IMR-90 (cell line): ENCODE measurements around the gene TBCE. TPM values are rescaled to one million over a fixed set of nuclear protein-coding genes. Genes with fewer than 3 reads are reported as not detected.

Experiments
- ATAC-seq: fragments of 200-7000 bp; cut with Tn5 transposase; 2 replicates; pipeline ENCODE4 v1.9.1; 2020; ENCODE audit warnings: low read depth, mild to moderate bottlenecking, moderate library complexity
- BruUV-seq: library from RNA; stranded (reverse); fragments of 400-500 nt; replicated peaks from 2 replicates; lab custom pipeline; 2021; lab: Mats Ljungman, UMichigan
- CTCF ChIA-PET: fragments of 300-600 bp; formaldehyde crosslinking; extraction: SDS; loops from one replicate; lab custom pipeline; 2021; ENCODE audit warnings: antibody characterized with exemption; lab: Yijun Ruan, JAX
- POLR2A ChIA-PET: fragments of 300-600 bp; sonication (Branson Sonifier 250); formaldehyde crosslinking; loops from one replicate; lab custom pipeline; 2022; ENCODE audit warnings: antibody characterized with exemption; ENCODE audit not compliant: unreplicated experiment; lab: Charles Lee
- DNase-seq: peaks from one replicate; pipeline ENCODE4 v3.0.0; 2013
- H2AFZ ChIP-seq: replicated peaks from 2 replicates; pipeline ENCODE3; 2013; ENCODE audit warnings: low read length, mild to moderate bottlenecking; ENCODE audit not compliant: poor library complexity
- H2AK5ac ChIP-seq: 2 replicates; pipeline ENCODE4 v1.6.1; 2013; ENCODE audit warnings: low read depth, low read length, inconsistent platforms
- H2AK9ac ChIP-seq: replicated peaks from 2 replicates; pipeline ENCODE3; 2013; ENCODE audit warnings: mild to moderate bottlenecking, low read depth, low read length, moderate library complexity; ENCODE audit not compliant: poor library complexity
- H2BK120ac ChIP-seq: 2 replicates; pipeline ENCODE4 v1.6.1; 2013; ENCODE audit warnings: low read depth, low read length, inconsistent platforms
- H2BK15ac ChIP-seq: 3 replicates; pipeline ENCODE4 v1.6.1; 2013; ENCODE audit warnings: low read depth, low read length, inconsistent platforms
- H2BK20ac ChIP-seq: 2 replicates; pipeline ENCODE4 v1.6.1; 2013; ENCODE audit warnings: low read depth, mild to moderate bottlenecking, inconsistent platforms, low read length, moderate library complexity
- H2BK5ac ChIP-seq: 2 replicates; pipeline ENCODE4 v1.6.1; 2013; ENCODE audit warnings: mild to moderate bottlenecking, low read depth, low read length, inconsistent platforms; ENCODE audit not compliant: poor library complexity, severe bottlenecking
- H3K14ac ChIP-seq: replicated peaks from 2 replicates; pipeline ENCODE4 v1.6.1; 2013; ENCODE audit warnings: low read depth, low read length, inconsistent platforms
- H3K18ac ChIP-seq: 2 replicates; pipeline ENCODE4 v1.6.1; 2013; ENCODE audit warnings: low read depth, low read length, control low read depth
- H3K23ac ChIP-seq: 2 replicates; pipeline ENCODE4 v1.6.1; 2013; ENCODE audit warnings: low read depth, low read length, inconsistent platforms
- H3K27ac ChIP-seq: 2 replicates; pipeline ENCODE4 v1.5.1; 2013; ENCODE audit warnings: mild to moderate bottlenecking, control low read depth, low read length; ENCODE audit not compliant: insufficient read depth
- H3K27me3 ChIP-seq: 2 replicates; pipeline ENCODE4 v1.6.1; 2013; ENCODE audit warnings: low read length; ENCODE audit not compliant: control insufficient read depth, insufficient read depth
- H3K36me3 ChIP-seq: 2 replicates; pipeline ENCODE4 v1.6.1; 2013; ENCODE audit warnings: low read length, mixed read lengths; ENCODE audit not compliant: control insufficient read depth, insufficient read depth
- H3K4ac ChIP-seq: 2 replicates; pipeline ENCODE4 v1.6.1; 2013; ENCODE audit warnings: low read depth, low read length, inconsistent platforms
- H3K4me1 ChIP-seq: 2 replicates; pipeline ENCODE4 v1.6.1; 2013; ENCODE audit warnings: low read length, mixed read lengths; ENCODE audit not compliant: control insufficient read depth, insufficient read depth
- H3K4me2 ChIP-seq: 2 replicates; pipeline ENCODE4 v1.6.1; 2013; ENCODE audit warnings: low read depth, mild to moderate bottlenecking, control low read depth, low read length, moderate library complexity
- H3K4me3 ChIP-seq: 2 replicates; pipeline ENCODE4 v1.5.1; 2013; ENCODE audit warnings: low read depth, mild to moderate bottlenecking, control low read depth, low read length, moderate library complexity; ENCODE audit not compliant: insufficient read depth
- H3K56ac ChIP-seq: 2 replicates; pipeline ENCODE4 v1.6.1; 2013; ENCODE audit warnings: low read length, inconsistent platforms; ENCODE audit not compliant: insufficient read depth; ENCODE audit errors: extremely low read depth
- H3K79me1 ChIP-seq, 2 experiments: 2 replicates each; pipeline ENCODE4 v1.6.1; 2013; ENCODE audit warnings: low read length in 2 of 2, inconsistent platforms in 1 of 2, low read depth in 1 of 2
- H3K9ac ChIP-seq: 2 replicates; pipeline ENCODE4 v1.6.1; 2013; ENCODE audit warnings: low read depth, low read length, control low read depth
- H3K9me1 ChIP-seq: 2 replicates; pipeline ENCODE4 v1.6.1; 2013; ENCODE audit warnings: low read length, inconsistent platforms; ENCODE audit not compliant: insufficient read depth
- H3K9me3 ChIP-seq: 2 replicates; pipeline ENCODE4 v1.6.1; 2013; ENCODE audit warnings: low read length; ENCODE audit not compliant: control insufficient read depth, insufficient read depth
- H4K20me1 ChIP-seq: 2 replicates; pipeline ENCODE4 v1.6.1; 2013; ENCODE audit warnings: low read length, inconsistent platforms; ENCODE audit not compliant: insufficient read depth
- H4K5ac ChIP-seq: 2 replicates; pipeline ENCODE4 v1.6.1; 2013; ENCODE audit warnings: mild to moderate bottlenecking, low read depth, low read length, control low read depth
- H4K8ac ChIP-seq, 2 experiments: 2 replicates each; pipeline ENCODE4 v1.6.1; 2013; ENCODE audit warnings: low read depth in 2 of 2, low read length in 2 of 2, control low read depth in 1 of 2, inconsistent platforms in 1 of 2
- H4K91ac ChIP-seq: 2 replicates; pipeline ENCODE4 v1.6.1; 2013; ENCODE audit warnings: low read depth, low read length, inconsistent platforms; ENCODE audit not compliant: insufficient read depth
- BHLHE40 ChIP-seq: fragments of 150-350 bp; IDR thresholded peaks from 2 replicates; pipeline ENCODE4 v1.6.1; 2016; ENCODE audit warnings: mild to moderate bottlenecking, low read depth, low read length
- CEBPB ChIP-seq: IDR thresholded peaks from 2 replicates; pipeline ENCODE4 v1.6.1; 2012; ENCODE audit warnings: low read depth, low read length, improper control_type of control experiment
- CHD1 ChIP-seq: IDR thresholded peaks from 2 replicates; pipeline ENCODE4 v1.6.1; 2012; ENCODE audit warnings: low read depth, low read length, improper control_type of control experiment
- FOS ChIP-seq: fragments of 150-350 bp; IDR thresholded peaks from 2 replicates; pipeline ENCODE4 v1.6.1; 2016; ENCODE audit warnings: low read depth, low read length
- MAFK ChIP-seq: IDR thresholded peaks from 2 replicates; pipeline ENCODE4 v1.6.1; 2012; ENCODE audit warnings: low read depth, low read length, improper control_type of control experiment
- NFE2L2 ChIP-seq: fragments of 150-350 bp; IDR thresholded peaks from 2 replicates; pipeline ENCODE4 v1.6.1; 2016; ENCODE audit warnings: low read depth, mild to moderate bottlenecking, low read length
- RCOR1 ChIP-seq: IDR thresholded peaks from 2 replicates; pipeline ENCODE4 v1.6.1; 2012; ENCODE audit warnings: mild to moderate bottlenecking, low read length, improper control_type of control experiment; ENCODE audit not compliant: insufficient replicate concordance
- SMC3 ChIP-seq: fragments of 150-350 bp; IDR thresholded peaks from 2 replicates; pipeline ENCODE4 v1.6.1; 2016; ENCODE audit warnings: low read depth, mild to moderate bottlenecking, antibody characterized with exemption, low read length, moderate library complexity
- WGBS, 2 experiments: methylation state at CpG; one replicate each; pipeline versions ENCODE4 v1.1.5 to v1.1.7; 2013; ENCODE audit warnings: missing lambda C conversion rate in 2 of 2; ENCODE audit not compliant: insufficient read length in 1 of 2; ENCODE audit errors: extremely low coverage in 2 of 2; 5-methylcytosine and 5-hydroxymethylcytosine counted together
- dilution Hi-C: fragments of 300-500 bp; cut with HindIII; formaldehyde crosslinking; loops from one replicate; pipeline ENCODE4 v1.14.3; 2018; ENCODE audit warnings: low sequenced_read_pairs; ENCODE audit not compliant: unreplicated experiment
- in situ Hi-C: fragments of 300-500 bp; cut with MboI; formaldehyde crosslinking; loops from 3 replicates; pipeline ENCODE4 v1.14.3; 2019; ENCODE audit warnings: low sequenced_read_pairs, inconsistent platforms, mixed read lengths
- intact Hi-C: fragments of 100-400 bp; cut with micrococcal nuclease; formaldehyde crosslinking; loops from 2 replicates; pipeline ENCODE4 v1.10.0; 2022
- polyA plus RNA-seq, 3 experiments: library from polyadenylated mRNA; depleted of rRNA; stranded (reverse); fragments of >200 nt; gene quantifications; 2 replicates each; pipeline ENCODE4 v1.2.3, GENCODE V29; 2012; ENCODE audit warnings: low replicate concordance in 1 of 3
- total RNA-seq: library from RNA; depleted of rRNA; stranded (reverse); fragments of >200 nt; gene quantifications from 2 replicates; pipeline ENCODE4 v1.2.3, GENCODE V29; 2012
- TF ChIP-seq, protein P1 (sequence below): fragments of 150-350 bp; IDR thresholded peaks from 2 replicates; pipeline ENCODE4 v1.6.1; 2016; ENCODE audit warnings: low read depth, mild to moderate bottlenecking, low read length, moderate library complexity, borderline replicate concordance
- TF ChIP-seq, protein P2 (sequence below): fragments of 150-350 bp; IDR thresholded peaks from 2 replicates; pipeline ENCODE4 v1.6.1; 2017; ENCODE audit warnings: mild to moderate bottlenecking, antibody characterized with exemption, low read length, low read depth

The TBCE gene
- total and polyA plus RNA-seq, 2 of the 4 experiments (the other 2 are of a cell fraction) = 25.3 to 26.7 TPM

DNA sequence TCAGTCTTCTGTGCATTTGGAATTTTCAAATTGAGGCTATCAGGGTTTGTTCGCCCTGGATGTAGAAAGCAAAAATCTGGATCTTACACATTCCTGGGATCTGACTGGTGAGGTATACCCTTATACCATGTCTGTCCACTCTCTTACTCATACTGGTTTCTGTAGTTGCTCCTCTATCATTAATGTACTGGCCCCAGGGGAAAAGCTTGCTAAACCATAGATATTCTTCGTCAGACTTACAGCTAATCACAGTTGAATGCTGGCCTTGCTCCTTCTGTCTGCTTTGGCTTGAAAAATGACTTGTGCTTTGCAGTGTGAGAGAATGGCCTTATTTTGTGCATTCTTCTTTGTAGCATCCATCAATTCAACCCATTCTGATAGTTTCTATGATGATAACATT is 30.5 kb downstream of the TBCE start:
- Histone ChIP-seq H3K4me3 (no peak overlapping the region), H3K27ac (no peak overlapping the region), H3K18ac (no peak overlapping the region), H3K9me1 (peaks cover 5% of the 10 kb centered on the region), H3K4me2 (peak overlapping the region; percentile 21; the same call in 1 of the 2 replicates), H3K14ac (no peak overlapping the region), H4K91ac (no peak overlapping the region), H2BK120ac (no peak overlapping the region), H4K20me1 (peaks cover 25% of the 10 kb centered on the region), H3K79me1 (peaks cover 3 to 52% of the 10 kb centered on the region in 2 experiments), H2AK5ac (no peak overlapping the region), H2AFZ (no peak overlapping the region), H4K8ac (no peak overlapping the region), H4K5ac (no peak overlapping the region), H2AK9ac (no peak overlapping the region), H3K4me1 (no peaks in the 10 kb centered on the region; the same call in 1 of the 2 replicates), H2BK20ac (no peak overlapping the region), H2BK5ac (peak overlapping the region; percentile 20), H2BK15ac (no peak overlapping the region), H3K4ac (no peak overlapping the region), H3K36me3 (no peaks in the 10 kb centered on the region), H3K56ac (no peak overlapping the region), H3K27me3 (no peaks in the 10 kb centered on the region), H3K9ac (no peak overlapping the region), H3K23ac (no peak overlapping the region), H3K9me3 (no peaks in the 10 kb centered on the region)
- dilution Hi-C loops = no loop called here
- POLR2A ChIA-PET = interaction anchor here (0.7 kb wide), 1 partner anchor 300 kb away, joined by 3 read pairs; no protein-coding TSS in a partner anchor
- ATAC-seq (peak; percentile 99), DNase-seq (peak; percentile 94)
- intact Hi-C loops = no loop called here
- in situ Hi-C loops = no loop called here
- WGBS, 2 experiments = no CpG with 5 or more reads among the region's 2 CpGs
- TF ChIP-seq CEBPB (peak; percentile 72), FOS (peak; percentile 62), RCOR1 (no peak), CHD1 (no peak), NFE2L2 (no peak), SMC3 (no peak), MAFK (no peak), BHLHE40 (no peak)
- TF ChIP-seq, protein P1, sequence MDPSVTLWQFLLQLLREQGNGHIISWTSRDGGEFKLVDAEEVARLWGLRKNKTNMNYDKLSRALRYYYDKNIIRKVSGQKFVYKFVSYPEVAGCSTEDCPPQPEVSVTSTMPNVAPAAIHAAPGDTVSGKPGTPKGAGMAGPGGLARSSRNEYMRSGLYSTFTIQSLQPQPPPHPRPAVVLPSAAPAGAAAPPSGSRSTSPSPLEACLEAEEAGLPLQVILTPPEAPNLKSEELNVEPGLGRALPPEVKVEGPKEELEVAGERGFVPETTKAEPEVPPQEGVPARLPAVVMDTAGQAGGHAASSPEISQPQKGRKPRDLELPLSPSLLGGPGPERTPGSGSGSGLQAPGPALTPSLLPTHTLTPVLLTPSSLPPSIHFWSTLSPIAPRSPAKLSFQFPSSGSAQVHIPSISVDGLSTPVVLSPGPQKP = no peak
- TF ChIP-seq, protein P2, sequence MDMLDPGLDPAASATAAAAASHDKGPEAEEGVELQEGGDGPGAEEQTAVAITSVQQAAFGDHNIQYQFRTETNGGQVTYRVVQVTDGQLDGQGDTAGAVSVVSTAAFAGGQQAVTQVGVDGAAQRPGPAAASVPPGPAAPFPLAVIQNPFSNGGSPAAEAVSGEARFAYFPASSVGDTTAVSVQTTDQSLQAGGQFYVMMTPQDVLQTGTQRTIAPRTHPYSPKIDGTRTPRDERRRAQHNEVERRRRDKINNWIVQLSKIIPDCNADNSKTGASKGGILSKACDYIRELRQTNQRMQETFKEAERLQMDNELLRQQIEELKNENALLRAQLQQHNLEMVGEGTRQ = no peak
- CTCF ChIA-PET = no interaction called here
- no TSS peak for BruUV-seq
